SK-N-SH (cell line): ENCODE measurements around the gene PLEKHM3. TPM values are rescaled to one million over a fixed set of nuclear protein-coding genes. Genes with fewer than 3 reads are reported as not detected.

Source experiments
- CTCF ChIA-PET: fragments of 300-600, 350-600 bp; formaldehyde crosslinking; extraction: SDS; loops from one replicate; lab custom pipeline; 2021; lab: Yijun Ruan, JAX
- POLR2A ChIA-PET: fragments of 350-600 bp; sonication (Branson Sonifier 250); formaldehyde crosslinking; extraction: SDS; loops from one replicate; lab custom pipeline; 2020; ENCODE audit warnings: antibody characterized with exemption, inconsistent platforms; lab: Yijun Ruan, JAX
- DNase-seq: peaks from one replicate; pipeline ENCODE4 v3.0.0; 2012
- H2AFZ ChIP-seq: fragments of 200-600 bp; sonication (generic); 2 replicates; pipeline ENCODE4 v1.8.1; 2016; ENCODE audit warnings: antibody characterized with exemption, mild to moderate bottlenecking, low read depth
- H3F3A ChIP-seq: fragments of 200-600 bp; sonication (generic); replicated peaks from 2 replicates; pipeline ENCODE3; 2016; ENCODE audit warnings: antibody characterized with exemption, mild to moderate bottlenecking; ENCODE audit not compliant: insufficient read depth
- H3K27ac ChIP-seq, 2 experiments: fragments of 200-500 bp in 1 of 2; fragments of 200-600 bp in 1 of 2; sonication (Bioruptor generic) in 1 of 2; sonication (generic), shearing (Covaris generic) in 1 of 2; 2 replicates each; pipeline versions ENCODE4 v1.5.1 to v1.6.1; 2014 to 2016; ENCODE audit warnings: low read depth in 2 of 2, inconsistent platforms in 1 of 2, low read length in 1 of 2, mild to moderate bottlenecking in 1 of 2, mixed read lengths in 1 of 2
- H3K27me3 ChIP-seq: fragments of 200-600 bp; sonication (generic), shearing (Covaris generic); 2 replicates; pipeline ENCODE4 v1.6.1; 2016; ENCODE audit warnings: mixed run types; ENCODE audit not compliant: insufficient read depth
- H3K36me3 ChIP-seq, 2 experiments: fragments of 200-500 bp in 1 of 2; fragments of 200-600 bp in 1 of 2; sonication (Bioruptor generic) in 1 of 2; sonication (generic) in 1 of 2; replicated peaks in 1 of 2; 2 replicates each; pipeline versions ENCODE3 to v1.5.1; 2014 to 2016; ENCODE audit warnings: low read length in 1 of 2, mild to moderate bottlenecking in 1 of 2; ENCODE audit not compliant: insufficient read depth in 2 of 2, control insufficient read depth in 1 of 2
- H3K4me1 ChIP-seq, 2 experiments: fragments of 200-500 bp in 1 of 2; fragments of 200-600 bp in 1 of 2; sonication (Bioruptor generic) in 1 of 2; sonication (generic), shearing (Covaris generic) in 1 of 2; 2 replicates each; pipeline versions ENCODE4 v1.5.1 to v1.6.1; 2014 to 2016; ENCODE audit warnings: low read depth in 1 of 2, low read length in 1 of 2, mixed run types in 1 of 2; ENCODE audit not compliant: insufficient read depth in 2 of 2, control insufficient read depth in 1 of 2
- H3K4me2 ChIP-seq: fragments of 200-600 bp; sonication (generic), shearing (Covaris generic); 2 replicates; pipeline ENCODE4 v1.6.1; 2017; ENCODE audit warnings: mixed run types
- H3K4me3 ChIP-seq, 2 experiments: fragments of 200-500 bp in 1 of 2; fragments of 200-600 bp in 1 of 2; sonication (Bioruptor generic) in 1 of 2; sonication (generic), shearing (Covaris generic) in 1 of 2; 2 replicates each; pipeline versions ENCODE4 v1.5.1 to v1.8.1; 2014 to 2016; ENCODE audit warnings: low read depth in 2 of 2, inconsistent platforms in 1 of 2, low read length in 1 of 2, mild to moderate bottlenecking in 1 of 2, mixed read lengths in 1 of 2, moderate library complexity in 1 of 2
- H3K79me2 ChIP-seq: fragments of 200-600 bp; sonication (generic); 2 replicates; pipeline ENCODE4 v1.8.1; 2017; ENCODE audit warnings: mild to moderate bottlenecking; ENCODE audit not compliant: insufficient read depth
- H3K9ac ChIP-seq: fragments of 200-600 bp; sonication (generic); 2 replicates; pipeline ENCODE4 v1.6.1; 2017; ENCODE audit warnings: mixed run types
- H3K9me2 ChIP-seq: fragments of 200-600 bp; sonication (generic); 2 replicates; pipeline ENCODE4 v1.6.1; 2017; ENCODE audit warnings: mixed run types
- H3K9me3 ChIP-seq: fragments of 200-600 bp; sonication (generic); 2 replicates; pipeline ENCODE4 v1.6.1; 2017; ENCODE audit warnings: mixed run types, mild to moderate bottlenecking, moderate library complexity
- H4K20me1 ChIP-seq: fragments of 200-600 bp; sonication (generic); 2 replicates; pipeline ENCODE4 v1.6.1; 2017; ENCODE audit warnings: mild to moderate bottlenecking, mixed run types; ENCODE audit not compliant: insufficient read depth
- EP300 ChIP-seq, 2 experiments: IDR thresholded peaks; 2 replicates each; pipeline versions ENCODE4 v1.4.0 to v1.6.1; 2012; ENCODE audit warnings: borderline replicate concordance in 1 of 2, low read depth in 1 of 2, low read length in 1 of 2
- EZH2phosphoT487 ChIP-seq: fragments of 200-600 bp; sonication (generic); IDR thresholded peaks from 2 replicates; pipeline ENCODE4 v1.6.1; 2017; ENCODE audit warnings: low read depth, mixed run types, mild to moderate bottlenecking, antibody characterized with exemption, moderate library complexity, borderline replicate concordance
- FOXJ3 ChIP-seq: sonication (generic); formaldehyde crosslinking; IDR thresholded peaks from 2 replicates; pipeline ENCODE4 v1.5.1; 2020; ENCODE audit warnings: mild to moderate bottlenecking, missing genetic modification reagents
- FOXM1 ChIP-seq: IDR thresholded peaks from 2 replicates; pipeline ENCODE4 v1.4.0; 2012; ENCODE audit warnings: low read depth, mild to moderate bottlenecking
- GATA2 ChIP-seq: sonication (generic); formaldehyde crosslinking; IDR thresholded peaks from 2 replicates; pipeline ENCODE4 v1.5.0; 2020; ENCODE audit warnings: mild to moderate bottlenecking, missing genetic modification reagents
- MEF2A ChIP-seq: IDR thresholded peaks from 2 replicates; pipeline ENCODE4 v1.4.0; 2012; ENCODE audit warnings: low read depth, borderline replicate concordance
- NFIC ChIP-seq: IDR thresholded peaks from 2 replicates; pipeline ENCODE4 v1.4.0; 2012; ENCODE audit warnings: borderline replicate concordance
- NRF1 ChIP-seq: IDR thresholded peaks from 2 replicates; pipeline ENCODE4 v1.6.1; 2012; ENCODE audit warnings: low read depth, mild to moderate bottlenecking, low read length
- RAD21 ChIP-seq: IDR thresholded peaks from 2 replicates; pipeline ENCODE4 v1.6.1; 2012; ENCODE audit warnings: mild to moderate bottlenecking, low read length
- RCOR1 ChIP-seq: fragments of 150-350 bp; IDR thresholded peaks from 2 replicates; pipeline ENCODE4 v1.6.1; 2017; ENCODE audit warnings: antibody characterized with exemption, low read length
- RFX5 ChIP-seq: IDR thresholded peaks from 2 replicates; pipeline ENCODE4 v1.6.1; 2012; ENCODE audit warnings: mild to moderate bottlenecking, improper control_type of control experiment, low read length
- SMC3 ChIP-seq: IDR thresholded peaks from 2 replicates; pipeline ENCODE4 v1.6.1; 2012; ENCODE audit warnings: low read depth, low read length, improper control_type of control experiment
- TAF1 ChIP-seq: IDR thresholded peaks from 2 replicates; pipeline ENCODE4 v1.6.1; 2012; ENCODE audit warnings: low read depth, mild to moderate bottlenecking, low read length, moderate library complexity, borderline replicate concordance
- TEAD4 ChIP-seq: IDR thresholded peaks from 2 replicates; pipeline ENCODE4 v1.4.0; 2012; ENCODE audit warnings: mild to moderate bottlenecking, borderline replicate concordance; ENCODE audit not compliant: insufficient read depth
- YY1 ChIP-seq: IDR thresholded peaks from 2 replicates; pipeline ENCODE4 v1.4.0; 2012; ENCODE audit warnings: low read depth, mild to moderate bottlenecking
- WGBS: methylation state at CpG from one replicate; pipeline ENCODE4 v1.1.6; 2017; ENCODE audit warnings: low lambda C conversion rate; 5-methylcytosine and 5-hydroxymethylcytosine counted together
- polyA plus RNA-seq, 3 experiments: library from polyadenylated mRNA; depleted of rRNA; stranded (reverse); fragments of >200 nt; gene quantifications; 2 replicates each; pipeline ENCODE4 v1.2.3, GENCODE V29; 2012
- TF ChIP-seq, protein P1 (sequence below): fragments of 200-600 bp; sonication (generic); IDR thresholded peaks from 2 replicates; pipeline ENCODE4 v1.6.1; 2017; ENCODE audit warnings: antibody characterized with exemption, mild to moderate bottlenecking, moderate library complexity
- TF ChIP-seq, protein P2 (sequence below): fragments of 150-350 bp; IDR thresholded peaks from 2 replicates; pipeline ENCODE4 v1.6.1; 2017; ENCODE audit warnings: antibody characterized with exemption, low read length, low read depth, borderline replicate concordance
- TF ChIP-seq, protein P3 (sequence below): IDR thresholded peaks from 2 replicates; pipeline ENCODE4 v1.4.0; 2012; ENCODE audit warnings: low read depth, borderline replicate concordance
- TF ChIP-seq, protein P4 (sequence below): IDR thresholded peaks from 2 replicates; pipeline ENCODE4; 2012
- TF ChIP-seq, protein P5 (sequence below): IDR thresholded peaks from 2 replicates; pipeline ENCODE4 v1.6.1; 2012; ENCODE audit warnings: mild to moderate bottlenecking, low read depth, low read length, moderate library complexity

Gene PLEKHM3
- polyA plus RNA-seq, 1 of the 3 experiments (the other 2 are of a cell fraction), result 1.9 TPM

DNA sequence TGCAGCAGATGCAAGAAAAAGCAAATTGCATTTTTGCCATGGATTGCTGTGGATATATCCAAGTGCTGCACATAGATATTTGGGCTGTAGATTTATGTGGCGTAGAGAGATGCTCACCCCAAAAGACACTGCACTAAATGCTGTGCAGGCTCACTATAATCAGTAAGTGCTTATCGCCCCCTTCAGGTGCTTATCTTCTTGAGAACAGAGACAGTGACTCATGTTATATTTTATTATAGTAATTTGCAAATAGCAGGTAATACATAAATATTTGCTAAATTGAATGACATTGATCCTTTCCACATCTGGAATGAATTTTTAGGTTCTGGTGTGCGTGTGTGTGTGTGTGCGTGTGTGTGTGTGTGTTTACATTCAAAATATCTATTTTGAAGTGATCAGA is 36.8 kb upstream of the PLEKHM3 start:
- H3K4me1 ChIP-seq, result peaks cover 0 to 4% of the 10 kb centered on the region in 2 experiments; a peak in 2 of 4 replicates
- no peaks in the 10 kb centered on the region for H4K20me1 ChIP-seq
- H3K4me2 ChIP-seq, result no peak overlapping the region
- no peak overlapping the region for H2AFZ ChIP-seq
- H3K27ac ChIP-seq, result peak overlapping the region in 1 of 2 experiments; percentile 28; a peak in 1 of 4 replicates
- H3K4me3 ChIP-seq, result no peak overlapping the region; a peak in 1 of 4 replicates
- no peak for DNase-seq
- no peaks in the 10 kb centered on the region for H3K27me3 ChIP-seq
- CTCF ChIA-PET, result interaction anchor here (2.3 to 4.5 kb wide), 2 partner anchors 10 to 316 kb away, joined by 8 to 25 read pairs; no protein-coding TSS in a partner anchor
- no peaks in the 10 kb centered on the region for H3K9me3 ChIP-seq
- no peaks in the 10 kb centered on the region for H3K79me2 ChIP-seq
- H3K9me2 ChIP-seq, result no peaks in the 10 kb centered on the region
- TF ChIP-seq GATA2, result no peak
- TF ChIP-seq, protein P1, sequence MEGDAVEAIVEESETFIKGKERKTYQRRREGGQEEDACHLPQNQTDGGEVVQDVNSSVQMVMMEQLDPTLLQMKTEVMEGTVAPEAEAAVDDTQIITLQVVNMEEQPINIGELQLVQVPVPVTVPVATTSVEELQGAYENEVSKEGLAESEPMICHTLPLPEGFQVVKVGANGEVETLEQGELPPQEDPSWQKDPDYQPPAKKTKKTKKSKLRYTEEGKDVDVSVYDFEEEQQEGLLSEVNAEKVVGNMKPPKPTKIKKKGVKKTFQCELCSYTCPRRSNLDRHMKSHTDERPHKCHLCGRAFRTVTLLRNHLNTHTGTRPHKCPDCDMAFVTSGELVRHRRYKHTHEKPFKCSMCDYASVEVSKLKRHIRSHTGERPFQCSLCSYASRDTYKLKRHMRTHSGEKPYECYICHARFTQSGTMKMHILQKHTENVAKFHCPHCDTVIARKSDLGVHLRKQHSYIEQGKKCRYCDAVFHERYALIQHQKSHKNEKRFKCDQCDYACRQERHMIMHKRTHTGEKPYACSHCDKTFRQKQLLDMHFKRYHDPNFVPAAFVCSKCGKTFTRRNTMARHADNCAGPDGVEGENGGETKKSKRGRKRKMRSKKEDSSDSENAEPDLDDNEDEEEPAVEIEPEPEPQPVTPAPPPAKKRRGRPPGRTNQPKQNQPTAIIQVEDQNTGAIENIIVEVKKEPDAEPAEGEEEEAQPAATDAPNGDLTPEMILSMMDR, result peak; percentile 51
- no peak for TF ChIP-seq YY1
- peak; percentile 66 for TF ChIP-seq RAD21
- no peak for TF ChIP-seq MEF2A
- no peak overlapping the region for H3K9ac ChIP-seq
- 52% methylated on average over 4 of the region's 4 CpGs for WGBS
- no peaks in the 10 kb centered on the region for H3K36me3 ChIP-seq
- POLR2A ChIA-PET, result no interaction called here
- H3F3A ChIP-seq, result no peaks in the 10 kb centered on the region

DNA sequence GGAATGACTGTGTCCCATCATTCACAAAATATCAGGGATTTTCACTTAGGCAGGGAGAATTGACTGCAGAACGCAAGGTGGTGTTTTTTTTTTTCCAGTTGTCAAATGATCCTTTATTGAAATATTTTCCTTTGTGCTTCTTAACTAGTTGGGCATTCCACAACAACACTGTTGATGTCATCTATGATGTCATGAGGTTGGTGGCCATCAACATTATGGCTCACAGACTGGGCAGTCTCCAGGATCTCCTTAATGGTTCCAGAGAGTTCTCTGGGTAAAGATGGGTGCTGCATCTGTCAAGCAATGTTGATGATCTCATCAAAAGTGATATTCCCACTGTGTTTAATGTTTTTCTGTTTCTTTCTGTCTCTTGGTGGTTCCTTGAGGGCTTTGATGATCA is 31.8 kb upstream of the PLEKHM3 start:
- TF ChIP-seq FOXM1 (no peak), FOXJ3 (CRISPR knock-in tag) (no peak), EZH2phosphoT487 (no peak), NRF1 (no peak), NFIC (no peak), RFX5 (no peak), TEAD4 (no peak), RCOR1 (no peak), MEF2A (no peak), SMC3 (no peak), TAF1 (no peak), GATA2 (no peak), EP300 (IDR thresholded peaks at IDR 0.05; ENCODE audit: borderline replicate concordance in 1 of 2, low read depth in 1 of 2, low read length in 1 of 2) (no peak)
- TF ChIP-seq, protein P2, sequence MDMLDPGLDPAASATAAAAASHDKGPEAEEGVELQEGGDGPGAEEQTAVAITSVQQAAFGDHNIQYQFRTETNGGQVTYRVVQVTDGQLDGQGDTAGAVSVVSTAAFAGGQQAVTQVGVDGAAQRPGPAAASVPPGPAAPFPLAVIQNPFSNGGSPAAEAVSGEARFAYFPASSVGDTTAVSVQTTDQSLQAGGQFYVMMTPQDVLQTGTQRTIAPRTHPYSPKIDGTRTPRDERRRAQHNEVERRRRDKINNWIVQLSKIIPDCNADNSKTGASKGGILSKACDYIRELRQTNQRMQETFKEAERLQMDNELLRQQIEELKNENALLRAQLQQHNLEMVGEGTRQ, result no peak
- TF ChIP-seq, protein P3, sequence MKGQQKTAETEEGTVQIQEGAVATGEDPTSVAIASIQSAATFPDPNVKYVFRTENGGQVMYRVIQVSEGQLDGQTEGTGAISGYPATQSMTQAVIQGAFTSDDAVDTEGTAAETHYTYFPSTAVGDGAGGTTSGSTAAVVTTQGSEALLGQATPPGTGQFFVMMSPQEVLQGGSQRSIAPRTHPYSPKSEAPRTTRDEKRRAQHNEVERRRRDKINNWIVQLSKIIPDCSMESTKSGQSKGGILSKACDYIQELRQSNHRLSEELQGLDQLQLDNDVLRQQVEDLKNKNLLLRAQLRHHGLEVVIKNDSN, result no peak
- TF ChIP-seq, protein P4, sequence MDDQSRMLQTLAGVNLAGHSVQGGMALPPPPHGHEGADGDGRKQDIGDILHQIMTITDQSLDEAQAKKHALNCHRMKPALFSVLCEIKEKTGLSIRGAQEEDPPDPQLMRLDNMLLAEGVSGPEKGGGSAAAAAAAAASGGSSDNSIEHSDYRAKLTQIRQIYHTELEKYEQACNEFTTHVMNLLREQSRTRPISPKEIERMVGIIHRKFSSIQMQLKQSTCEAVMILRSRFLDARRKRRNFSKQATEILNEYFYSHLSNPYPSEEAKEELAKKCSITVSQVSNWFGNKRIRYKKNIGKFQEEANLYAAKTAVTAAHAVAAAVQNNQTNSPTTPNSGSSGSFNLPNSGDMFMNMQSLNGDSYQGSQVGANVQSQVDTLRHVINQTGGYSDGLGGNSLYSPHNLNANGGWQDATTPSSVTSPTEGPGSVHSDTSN, result no peak
- TF ChIP-seq, protein P5, sequence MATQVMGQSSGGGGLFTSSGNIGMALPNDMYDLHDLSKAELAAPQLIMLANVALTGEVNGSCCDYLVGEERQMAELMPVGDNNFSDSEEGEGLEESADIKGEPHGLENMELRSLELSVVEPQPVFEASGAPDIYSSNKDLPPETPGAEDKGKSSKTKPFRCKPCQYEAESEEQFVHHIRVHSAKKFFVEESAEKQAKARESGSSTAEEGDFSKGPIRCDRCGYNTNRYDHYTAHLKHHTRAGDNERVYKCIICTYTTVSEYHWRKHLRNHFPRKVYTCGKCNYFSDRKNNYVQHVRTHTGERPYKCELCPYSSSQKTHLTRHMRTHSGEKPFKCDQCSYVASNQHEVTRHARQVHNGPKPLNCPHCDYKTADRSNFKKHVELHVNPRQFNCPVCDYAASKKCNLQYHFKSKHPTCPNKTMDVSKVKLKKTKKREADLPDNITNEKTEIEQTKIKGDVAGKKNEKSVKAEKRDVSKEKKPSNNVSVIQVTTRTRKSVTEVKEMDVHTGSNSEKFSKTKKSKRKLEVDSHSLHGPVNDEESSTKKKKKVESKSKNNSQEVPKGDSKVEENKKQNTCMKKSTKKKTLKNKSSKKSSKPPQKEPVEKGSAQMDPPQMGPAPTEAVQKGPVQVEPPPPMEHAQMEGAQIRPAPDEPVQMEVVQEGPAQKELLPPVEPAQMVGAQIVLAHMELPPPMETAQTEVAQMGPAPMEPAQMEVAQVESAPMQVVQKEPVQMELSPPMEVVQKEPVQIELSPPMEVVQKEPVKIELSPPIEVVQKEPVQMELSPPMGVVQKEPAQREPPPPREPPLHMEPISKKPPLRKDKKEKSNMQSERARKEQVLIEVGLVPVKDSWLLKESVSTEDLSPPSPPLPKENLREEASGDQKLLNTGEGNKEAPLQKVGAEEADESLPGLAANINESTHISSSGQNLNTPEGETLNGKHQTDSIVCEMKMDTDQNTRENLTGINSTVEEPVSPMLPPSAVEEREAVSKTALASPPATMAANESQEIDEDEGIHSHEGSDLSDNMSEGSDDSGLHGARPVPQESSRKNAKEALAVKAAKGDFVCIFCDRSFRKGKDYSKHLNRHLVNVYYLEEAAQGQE, result no peak
- H3F3A ChIP-seq, result no peaks in the 10 kb centered on the region
- H4K20me1 ChIP-seq, result no peaks in the 10 kb centered on the region
- H3K4me2 ChIP-seq, result no peak overlapping the region
- no peaks in the 10 kb centered on the region for H3K27me3 ChIP-seq
- CTCF ChIA-PET, result interaction anchor here (0.7 kb wide), 1 partner anchor 1425 kb away, joined by 4 read pairs; no protein-coding TSS in a partner anchor
- no peaks in the 10 kb centered on the region for H3K79me2 ChIP-seq
- H3K36me3 ChIP-seq, result no peaks in the 10 kb centered on the region
- H2AFZ ChIP-seq, result no peak overlapping the region
- POLR2A ChIA-PET, result no interaction called here
- no peaks in the 10 kb centered on the region for H3K4me1 ChIP-seq
- no peak for DNase-seq
- no peak overlapping the region for H3K4me3 ChIP-seq
- no peaks in the 10 kb centered on the region for H3K9me3 ChIP-seq
- H3K27ac ChIP-seq, result no peak overlapping the region
- no peak overlapping the region for H3K9ac ChIP-seq
- H3K9me2 ChIP-seq, result no peaks in the 10 kb centered on the region
- WGBS, result 100% methylated on average over 1 of the region's 1 CpG
